GM18868 (cell line): ENCODE results near the gene OLFM2.
"Not testable (repeated sequence)": the region's sequence is repeated elsewhere in the genome, so short reads cannot be mapped to it uniquely, and the experiment has no call there.

Experiments used
- ATAC-seq: cut with Tn5 transposase; IDR thresholded peaks from one replicate; pipeline ENCODE4 v1.9.1; 2021; ENCODE audit warnings: mild to moderate bottlenecking, moderate library complexity; ENCODE audit not compliant: unreplicated experiment

OLFM2 gene

GRCh38 chr19:9943744-9944143 lies 7.4 kb upstream of the OLFM2 start:
- no peak for ATAC-seq

- ATAC-seq = no peak
These were observed 5.4 kb upstream of the OLFM2 start for GRCh38 chr19:9941671-9942070.

GRCh38 chr19:9941231-9941630 lies 4.9 kb upstream of the OLFM2 start:
- ATAC-seq = no peak

- ATAC-seq = no peak
These were observed 4.5 kb upstream of the OLFM2 start for GRCh38 chr19:9940778-9941177.

- no peak for ATAC-seq
These were observed 3.1 kb upstream of the OLFM2 start for GRCh38 chr19:9939301-9939913.

- no peak for ATAC-seq
These were observed 691 bp upstream of the OLFM2 start for GRCh38 chr19:9937001-9937411.

GRCh38 chr19:9935506-9936325 lies 599 bp downstream of the OLFM2 start:
- ATAC-seq = no peak

- ATAC-seq = no peak
These were observed 2.0 kb downstream of the OLFM2 start for GRCh38 chr19:9934132-9934950.

GRCh38 chr19:9932835-9933234 lies 3.5 kb downstream of the OLFM2 start:
- ATAC-seq = no peak

- no peak for ATAC-seq
These were observed 4.7 kb downstream of the OLFM2 start for GRCh38 chr19:9931629-9932028.

GRCh38 chr19:9923440-9923839 lies 12.9 kb downstream of the OLFM2 start:
- ATAC-seq = no peak

GRCh38 chr19:9922782-9923379 lies 13.4 kb downstream of the OLFM2 start:
- not testable (repeated sequence) for ATAC-seq

- ATAC-seq = no peak
These were observed 19.0 kb downstream of the OLFM2 start for GRCh38 chr19:9917321-9917720.

- no peak for ATAC-seq
These were observed 19.6 kb downstream of the OLFM2 start for GRCh38 chr19:9916719-9917118.

- ATAC-seq = peak; percentile 59
These were observed 21.8 kb downstream of the OLFM2 start for GRCh38 chr19:9914315-9915207.

GRCh38 chr19:9914001-9914314 lies 22.4 kb downstream of the OLFM2 start:
- no peak for ATAC-seq

- ATAC-seq = no peak
These were observed 22.9 kb downstream of the OLFM2 start for GRCh38 chr19:9913237-9914000.

GRCh38 chr19:9912551-9913236 lies 23.6 kb downstream of the OLFM2 start:
- no peak for ATAC-seq

- no peak for ATAC-seq
These were observed 24.7 kb downstream of the OLFM2 start for GRCh38 chr19:9911524-9912185.
